ENCODE data around the gene ARMC7. TPM values are rescaled to one million over a fixed set of nuclear protein-coding genes. Genes with fewer than 3 reads are reported as not detected.
"Not testable (repeated sequence)": the region's sequence is repeated elsewhere in the genome, so short reads cannot be mapped to it uniquely, and the experiment has no call there.

ARMC7 gene
- total RNA-seq, 2 experiments from 2014 or later: 16.2 to 17.6 TPM

GRCh38 chr17:75146592-75146991, 36.8 kb downstream of the ARMC7 start:
- POLR2A ChIA-PET: interaction anchor here (3.1 kb wide), 1 partner anchor 7 kb away, joined by 17 read pairs; the partner anchor contains the start of gene JPT1
- Mint-ChIP-seq H3K9me3 (no peaks in the 10 kb centered on the region), H3K36me3 (peaks cover 42% of the 10 kb centered on the region), H3K4me3 (no peak overlapping the region), H3K4me1 (peaks cover 14% of the 10 kb centered on the region), H3K27ac (peak overlapping the region; percentile 35), H3K27me3 (no peaks in the 10 kb centered on the region)
- DNase-seq: no peak
- no peak for ATAC-seq (ENCODE audit: low read depth)

- peak overlapping the region; percentile 45 for H3K27ac Mint-ChIP-seq
- peaks cover 44% of the 10 kb centered on the region for H3K36me3 Mint-ChIP-seq
- peaks cover 23% of the 10 kb centered on the region for H3K4me1 Mint-ChIP-seq
- POLR2A ChIA-PET: no interaction called here
- no peaks in the 10 kb centered on the region for H3K27me3 Mint-ChIP-seq
- DNase-seq: peak; percentile 4
- H3K9me3 Mint-ChIP-seq: no peaks in the 10 kb centered on the region
- H3K4me3 Mint-ChIP-seq: no peak overlapping the region
- no peak for ATAC-seq (ENCODE audit: low read depth)
These were observed 38.2 kb downstream of the ARMC7 start for GRCh38 chr17:75147878-75148546.

DNA sequence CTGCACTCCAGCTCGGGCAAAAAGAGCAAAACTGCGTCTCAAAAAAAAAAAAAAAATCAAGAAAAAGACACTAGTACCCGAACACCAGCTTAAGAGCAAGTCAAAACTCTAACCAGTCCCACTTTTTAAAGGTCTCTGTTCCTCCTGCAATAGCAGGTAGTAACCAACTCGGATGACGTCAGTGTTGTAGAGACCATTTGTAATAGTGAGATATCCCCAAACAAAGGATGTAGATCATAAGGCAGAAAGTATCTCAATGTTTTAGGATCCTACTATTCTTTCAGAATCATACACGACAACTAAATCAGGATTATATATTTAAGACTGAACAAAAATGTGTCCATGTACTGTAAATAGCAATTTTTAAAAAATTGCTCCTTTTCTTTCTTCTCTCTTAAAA, 42.2 kb downstream of the ARMC7 start:
- H3K27ac Mint-ChIP-seq: peak overlapping the region; percentile 32
- peaks cover 28% of the 10 kb centered on the region for H3K36me3 Mint-ChIP-seq
- H3K4me1 Mint-ChIP-seq: peaks cover 37% of the 10 kb centered on the region
- DNase-seq (no peak), ATAC-seq (ENCODE audit: low read depth) (no peak)
- POLR2A ChIA-PET: interaction anchor here (0.7 kb wide), 1 partner anchor 179 kb away, joined by 3 read pairs; the partner anchor contains the start of gene HID1
- no peaks in the 10 kb centered on the region for H3K27me3 Mint-ChIP-seq
- peak overlapping the region; percentile 97 for H3K4me3 Mint-ChIP-seq
- no peaks in the 10 kb centered on the region for H3K9me3 Mint-ChIP-seq

DNA sequence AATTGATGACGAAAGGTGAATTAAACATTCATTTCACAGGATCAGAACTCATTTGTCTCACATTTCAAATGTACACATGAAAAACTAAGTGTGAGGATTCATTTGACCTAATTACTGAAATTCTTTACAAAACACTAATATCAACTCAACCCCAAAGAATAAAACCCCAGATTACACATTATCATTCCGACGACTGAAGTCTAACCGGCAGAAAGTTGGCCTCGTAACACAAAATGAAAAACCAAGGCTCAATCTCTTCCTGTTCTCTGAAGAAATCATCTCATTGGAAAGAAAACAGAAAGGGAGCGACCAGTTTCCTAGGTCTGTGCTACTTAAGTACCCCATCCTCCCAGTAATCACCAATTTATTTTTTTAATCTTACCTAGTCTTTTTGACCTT, 42.8 kb downstream of the ARMC7 start:
- peak overlapping the region; percentile 97 for H3K4me3 Mint-ChIP-seq
- H3K27me3 Mint-ChIP-seq: no peaks in the 10 kb centered on the region
- H3K9me3 Mint-ChIP-seq: no peaks in the 10 kb centered on the region
- H3K4me1 Mint-ChIP-seq: peaks cover 37% of the 10 kb centered on the region
- H3K36me3 Mint-ChIP-seq: peaks cover 24% of the 10 kb centered on the region
- H3K27ac Mint-ChIP-seq: peak overlapping the region; percentile 86
- ATAC-seq (ENCODE audit: low read depth) (no peak), DNase-seq (no peak)
- POLR2A ChIA-PET: interaction anchor here (0.7 to 3.1 kb wide), 4 partner anchors 8 to 43 kb away, joined by 3 to 17 read pairs (median 4); no protein-coding TSS in a partner anchor

DNA sequence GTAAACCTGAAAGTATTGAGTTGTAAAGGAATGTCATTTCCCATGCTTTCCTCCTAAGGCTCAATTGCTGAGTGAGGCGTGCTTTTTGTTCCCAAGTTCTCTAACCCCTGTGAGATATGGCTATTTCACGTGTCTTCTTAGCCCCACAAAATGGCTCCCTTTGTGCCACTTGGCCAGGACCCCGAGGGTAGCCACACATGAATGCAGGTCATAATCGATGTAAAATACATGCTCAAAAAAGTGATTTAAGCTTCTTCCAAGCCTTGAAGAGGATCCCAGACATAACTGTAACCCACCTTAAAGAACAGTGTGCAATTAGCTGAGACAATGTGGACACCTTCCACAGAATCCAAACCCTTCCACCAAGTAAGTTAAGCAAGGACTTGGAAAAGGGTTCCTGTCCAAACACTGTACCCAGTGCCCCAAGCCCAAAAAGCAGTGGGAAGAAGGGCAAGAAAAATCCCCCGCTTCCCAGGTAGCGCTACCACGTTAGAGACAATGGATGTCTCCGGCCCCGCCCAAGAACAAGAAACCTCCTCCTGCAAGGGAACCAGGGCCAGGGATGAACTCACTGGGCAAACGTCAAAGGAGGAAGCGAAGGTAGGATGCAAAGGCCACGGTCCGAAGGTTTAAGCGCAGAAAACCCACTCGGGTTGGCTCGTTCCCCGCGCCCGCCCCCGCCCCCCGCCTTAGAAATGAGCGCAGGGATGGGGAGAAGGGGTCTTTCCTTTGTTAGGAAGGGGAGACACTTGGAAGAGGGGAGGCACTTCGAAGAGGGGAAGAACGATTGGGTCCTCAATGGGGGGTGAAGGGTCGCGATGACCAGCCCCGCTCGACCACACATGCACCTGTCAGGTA, 43.4 kb downstream of the ARMC7 start:
- H3K27ac Mint-ChIP-seq: peak overlapping the region; percentile 86
- no peaks in the 10 kb centered on the region for H3K9me3 Mint-ChIP-seq
- POLR2A ChIA-PET: interaction anchor here (0.7 to 3.1 kb wide), 5 partner anchors 8 to 44 kb away, joined by 3 to 20 read pairs (median 4); partner anchors contain the start of gene NT5C
- peaks cover 35% of the 10 kb centered on the region for H3K4me1 Mint-ChIP-seq
- peak; percentile 45 for DNase-seq
- H3K27me3 Mint-ChIP-seq: no peaks in the 10 kb centered on the region
- peak overlapping the region; percentile 97 for H3K4me3 Mint-ChIP-seq
- H3K36me3 Mint-ChIP-seq: peaks cover 22% of the 10 kb centered on the region
- ATAC-seq (ENCODE audit: low read depth): no peak

- POLR2A ChIA-PET: interaction anchor here (0.6 to 3.1 kb wide), 20 partner anchors 9 to 180 kb away, joined by 3 to 20 read pairs (median 6); partner anchors contain the start of genes ARMC7, GGA3, MRPL58 and MRPS7
- no peaks in the 10 kb centered on the region for H3K27me3 Mint-ChIP-seq
- no peaks in the 10 kb centered on the region for H3K9me3 Mint-ChIP-seq
- ATAC-seq (ENCODE audit: low read depth) (peak; percentile 0), DNase-seq (no peak)
- H3K4me1 Mint-ChIP-seq: peaks cover 32% of the 10 kb centered on the region
- H3K36me3 Mint-ChIP-seq: peaks cover 22% of the 10 kb centered on the region
- H3K27ac Mint-ChIP-seq: peak overlapping the region; percentile 86
- peak overlapping the region; percentile 97 for H3K4me3 Mint-ChIP-seq
These were observed 44.0 kb downstream of the ARMC7 start for GRCh38 chr17:75153780-75154194.

GRCh38 chr17:75154195-75155106, 44.7 kb downstream of the ARMC7 start, which contains the start of gene JPT1:
Gene JPT1, minus strand, starts transcription at chr17:75154512. Its CDS starts 115 bp downstream, at chr17:75154397.
- peak within 1 kb of the TSS; percentile 88 for H3K27ac Mint-ChIP-seq
- H3K9me3 Mint-ChIP-seq: no peaks in the 10 kb centered on the region
- peak; percentile 98 for ATAC-seq (ENCODE audit: low read depth)
- H3K36me3 Mint-ChIP-seq: peaks cover 22% of the 10 kb centered on the region
- H3K27me3 Mint-ChIP-seq: no peaks in the 10 kb centered on the region
- H3K4me3 Mint-ChIP-seq: peak within 1 kb of the TSS; percentile 97
- peak; percentile 91 for DNase-seq
- peaks cover 34% of the 10 kb centered on the region for H3K4me1 Mint-ChIP-seq
- POLR2A ChIA-PET: interaction anchor here (0.6 to 3.1 kb wide), 31 partner anchors 8 to 1705 kb away, joined by 3 to 20 read pairs (median 4); partner anchors contain the start of genes ARMC7, GGA3, MIF4GD and MRPL58

GRCh38 chr17:75155191-75155601, 45.4 kb downstream of the ARMC7 start:
- H3K36me3 Mint-ChIP-seq: peaks cover 17% of the 10 kb centered on the region
- no peak for ATAC-seq (ENCODE audit: low read depth)
- H3K4me1 Mint-ChIP-seq: peaks cover 31% of the 10 kb centered on the region
- H3K4me3 Mint-ChIP-seq: peak overlapping the region; percentile 88
- no peaks in the 10 kb centered on the region for H3K9me3 Mint-ChIP-seq
- H3K27ac Mint-ChIP-seq: peak overlapping the region; percentile 88
- DNase-seq: no peak
- no peaks in the 10 kb centered on the region for H3K27me3 Mint-ChIP-seq
- POLR2A ChIA-PET: interaction anchor here (0.6 to 3.1 kb wide), 27 partner anchors 7 to 1706 kb away, joined by 3 to 20 read pairs (median 4); partner anchors contain the start of genes ARMC7, MIF4GD, NT5C and SLC25A19

DNA sequence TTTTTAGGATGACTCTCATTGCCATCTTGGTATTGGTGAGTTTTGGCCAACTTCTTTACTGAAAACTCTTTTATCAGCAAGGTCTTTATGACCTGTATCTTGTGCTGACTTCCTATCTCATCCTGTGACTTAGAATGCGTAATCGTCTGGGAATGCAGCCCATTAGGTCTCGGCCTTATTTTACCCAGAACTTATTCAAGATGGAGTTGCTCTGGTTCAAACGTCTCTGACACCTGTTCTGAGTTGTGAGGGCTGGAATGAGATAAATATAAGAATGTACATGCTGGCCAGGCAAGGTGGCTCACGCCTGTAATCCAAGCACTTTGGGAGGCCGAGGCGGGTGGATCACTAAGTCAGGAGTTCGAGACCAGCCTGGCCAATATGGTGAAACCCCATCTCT, 48.7 kb downstream of the ARMC7 start:
- not testable (repeated sequence) for H3K27me3 Mint-ChIP-seq; H3K4me3 Mint-ChIP-seq; H3K27ac Mint-ChIP-seq; DNase-seq; ATAC-seq (ENCODE audit: low read depth); H3K9me3 Mint-ChIP-seq
- peaks cover 12% of the 10 kb centered on the region for H3K36me3 Mint-ChIP-seq
- POLR2A ChIA-PET: interaction anchor here (0.7 kb wide), 1 partner anchor 42 kb away, joined by 9 read pairs; no protein-coding TSS in a partner anchor
- H3K4me1 Mint-ChIP-seq: peaks cover 14% of the 10 kb centered on the region

DNA sequence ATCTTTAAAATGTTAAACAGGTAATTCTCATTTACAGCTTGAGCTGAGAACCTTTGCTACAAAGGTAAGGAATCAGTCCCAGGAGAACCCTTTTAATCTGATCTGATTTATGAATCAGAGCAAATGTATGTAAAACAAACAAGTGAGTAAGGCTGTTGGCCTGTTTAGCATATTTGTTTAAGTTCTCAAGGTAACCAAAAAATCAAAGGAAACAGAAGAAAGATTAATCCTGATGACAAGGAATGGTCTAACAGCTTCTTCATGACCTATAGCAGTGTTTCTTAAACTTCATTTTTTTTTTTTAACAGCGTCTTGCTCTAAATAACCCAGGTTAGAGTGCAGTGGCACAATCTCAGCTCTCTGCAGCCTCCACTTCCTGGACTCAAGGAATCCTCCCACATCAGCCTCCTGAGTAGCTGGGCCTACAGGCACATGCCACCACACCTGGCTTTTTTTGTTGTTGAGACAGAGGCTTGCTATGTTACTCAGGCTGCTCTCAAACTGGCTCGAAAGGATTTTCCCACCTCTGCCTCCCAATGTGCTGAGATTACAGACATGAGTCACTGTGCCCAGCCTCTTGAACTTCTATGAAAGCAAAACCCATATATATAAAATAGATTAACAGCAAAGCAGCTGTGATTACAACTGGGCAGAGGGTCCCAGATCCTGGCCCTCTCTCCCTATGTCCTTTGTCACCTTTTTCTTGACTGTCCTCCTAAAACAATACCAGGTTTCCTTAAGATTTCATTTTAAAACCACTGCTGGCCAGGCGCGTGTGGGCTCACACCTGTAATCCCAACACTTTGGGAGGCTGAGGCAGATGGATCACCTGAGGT, 49.6 kb downstream of the ARMC7 start:
- DNase-seq (peak; percentile 5), ATAC-seq (ENCODE audit: low read depth) (no peak)
- Mint-ChIP-seq H3K9me3 (no peaks in the 10 kb centered on the region), H3K4me1 (peaks cover 14% of the 10 kb centered on the region), H3K27ac (no peak overlapping the region), H3K36me3 (peaks cover 12% of the 10 kb centered on the region), H3K4me3 (no peak overlapping the region), H3K27me3 (no peaks in the 10 kb centered on the region)
- POLR2A ChIA-PET: no interaction called here

DNA sequence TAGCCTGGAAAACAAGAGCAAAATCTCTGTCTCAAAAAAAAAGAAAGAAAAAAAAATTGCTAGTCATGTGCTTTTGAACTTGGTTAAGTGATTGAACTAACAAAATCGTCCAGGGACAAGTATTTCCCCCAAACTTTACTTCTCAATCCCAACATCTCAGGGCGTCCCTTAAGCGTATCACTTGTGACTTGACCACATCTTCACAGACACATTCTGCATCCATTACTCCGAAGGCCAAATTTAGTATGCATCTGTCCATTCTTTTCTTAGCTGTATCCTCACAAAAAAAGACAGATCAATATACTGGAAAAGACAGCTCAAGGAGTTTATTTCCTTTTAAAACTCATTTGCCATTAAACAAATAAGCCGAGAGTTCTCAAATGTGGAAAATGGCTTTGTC, 50.4 kb downstream of the ARMC7 start:
- H3K27ac Mint-ChIP-seq: no peak overlapping the region
- no peak overlapping the region for H3K4me3 Mint-ChIP-seq

More for the DNA sequence above, 50.4 kb downstream of the ARMC7 start:
- Mint-ChIP-seq H3K9me3 (no peaks in the 10 kb centered on the region), H3K27me3 (no peaks in the 10 kb centered on the region), H3K4me1 (peaks cover 8% of the 10 kb centered on the region), H3K36me3 (peaks cover 12% of the 10 kb centered on the region)
- no peak for DNase-seq
- POLR2A ChIA-PET: no interaction called here
- no peak for ATAC-seq (ENCODE audit: low read depth)

Data from activated naive CD8-positive, alpha-beta T cell treated with anti-CD3 and anti-CD28 coated beads, Interleukin-2, amount 10 ng/mL, durations not matched to agents 7 days and 5 days (primary cell).